Activated T-cell treated with anti-CD3 and anti-CD28 coated beads, Interleukin-2, amount 50 U/mL, for 48 hours (primary cell): Measurements from ENCODE around the gene KIF5C.

Experiments used
- DNase-seq, 2 experiments: peaks; one replicate each; pipeline ENCODE4 v3.0.0-alpha.2; 2020

Gene KIF5C

GRCh38 chr2:149056541-149057255 lies 181.7 kb downstream of the KIF5C start:
- DNase-seq: no peak

GRCh38 chr2:149057401-149057800 lies 182.4 kb downstream of the KIF5C start:
- DNase-seq: no peak

- DNase-seq: no peak
Measured at GRCh38 chr2:149058936-149059335, 183.9 kb downstream of the KIF5C start.

GRCh38 chr2:149059822-149060221 lies 184.8 kb downstream of the KIF5C start:
- DNase-seq: no peak

- DNase-seq: no peak
Measured at GRCh38 chr2:149061133-149061745, 186.2 kb downstream of the KIF5C start.

- no peak for DNase-seq
Measured at GRCh38 chr2:149062531-149062930, 187.5 kb downstream of the KIF5C start.

- no peak for DNase-seq
Measured at GRCh38 chr2:149063177-149063576, 188.2 kb downstream of the KIF5C start.

GRCh38 chr2:149064365-149064841 lies 189.4 kb downstream of the KIF5C start:
- no peak for DNase-seq

GRCh38 chr2:149064856-149065630 lies 190.0 kb downstream of the KIF5C start:
- no peak for DNase-seq

- DNase-seq: no peak
Measured at GRCh38 chr2:149068225-149068995, 193.4 kb downstream of the KIF5C start.

GRCh38 chr2:149068996-149069888 lies 194.2 kb downstream of the KIF5C start:
- peak in 1 of 2 experiments; percentile 25 for DNase-seq

- DNase-seq: no peak
Measured at GRCh38 chr2:149070681-149071320, 195.8 kb downstream of the KIF5C start.

GRCh38 chr2:149075105-149075504 lies 200.1 kb downstream of the KIF5C start:
- no peak for DNase-seq

GRCh38 chr2:149075853-149076252 lies 200.8 kb downstream of the KIF5C start:
- no peak for DNase-seq
